ENCODE measurements around the gene HEPACAM. TPM values are rescaled to one million over a fixed set of nuclear protein-coding genes. Genes with fewer than 3 reads are reported as not detected.

HEPACAM gene
- total RNA-seq, 4 donors from 2014 or later: not detected

GRCh38 chr11:124875943-124876817 lies 59.7 kb downstream of the HEPACAM start:
- Histone ChIP-seq H3K4me1 (peaks cover 0 to 4% of the 10 kb centered on the region in 2 donors), H3K27ac (peak overlapping the region; percentile 87 to 89), H3K9me3 (no peaks in the 10 kb centered on the region), H3K4me3 (peak overlapping the region; percentile 57 to 60), H3K27me3 (peaks cover 0 to under 1% of the 10 kb centered on the region in 2 donors), H3K36me3 (no peaks in the 10 kb centered on the region)
- intact Hi-C loops (cut with DNase I; ENCODE audit: low total_unique reads): no loop called here
- peak; percentile 87 to 91 for DNase-seq
- TF ChIP-seq POLR2A (IDR thresholded peaks at IDR 0.05): peak; percentile 28 to 49
- peak; percentile 67 to 81 (median 73) for TF ChIP-seq CTCF (IDR thresholded peaks at IDR 0.05)

GRCh38 chr11:124875401-124875800 lies 60.4 kb downstream of the HEPACAM start:
- intact Hi-C loops (cut with DNase I; ENCODE audit: low total_unique reads): no loop called here
- Histone ChIP-seq H3K4me1 (peaks cover 0 to 4% of the 10 kb centered on the region in 2 donors), H3K27me3 (peaks cover 0 to 4% of the 10 kb centered on the region in 2 donors)

GRCh38 chr11:124874571-124875255 lies 61.1 kb downstream of the HEPACAM start:
- intact Hi-C loops (cut with DNase I; ENCODE audit: low total_unique reads): no loop called here
- DNase-seq: no peak
- peaks cover 0 to 4% of the 10 kb centered on the region in 2 donors for H3K4me1 ChIP-seq
- no peaks in the 10 kb centered on the region for H3K9me3 ChIP-seq
- H3K27me3 ChIP-seq: peaks cover 0 to 8% of the 10 kb centered on the region in 2 donors
- H3K27ac ChIP-seq: no peak overlapping the region
- H3K4me3 ChIP-seq: no peak overlapping the region
- no peak for TF ChIP-seq CTCF (IDR thresholded peaks at IDR 0.05)
- no peak for TF ChIP-seq POLR2A (IDR thresholded peaks at IDR 0.05)
- H3K36me3 ChIP-seq: no peaks in the 10 kb centered on the region

More at GRCh38 chr11:124875401-124875800, 60.4 kb downstream of the HEPACAM start:
- no peaks in the 10 kb centered on the region for H3K36me3 ChIP-seq
- no peak overlapping the region for H3K27ac ChIP-seq
- DNase-seq: no peak
- H3K9me3 ChIP-seq: no peaks in the 10 kb centered on the region
- TF ChIP-seq POLR2A (IDR thresholded peaks at IDR 0.05) (no peak), CTCF (IDR thresholded peaks at IDR 0.05) (no peak)
- peak overlapping the region in 1 of 2 donors; percentile 60 for H3K4me3 ChIP-seq

GRCh38 chr11:124873951-124874350 lies 61.9 kb downstream of the HEPACAM start:
- H3K4me1 ChIP-seq: peaks cover 0 to 4% of the 10 kb centered on the region in 2 donors
- intact Hi-C loops (cut with DNase I; ENCODE audit: low total_unique reads): no loop called here
- H3K27me3 ChIP-seq: peaks cover 1 to 16% of the 10 kb centered on the region in 2 donors
- no peak for DNase-seq
- TF ChIP-seq POLR2A (IDR thresholded peaks at IDR 0.05): no peak
- no peak for TF ChIP-seq CTCF (IDR thresholded peaks at IDR 0.05)
- H3K36me3 ChIP-seq: no peaks in the 10 kb centered on the region
- H3K27ac ChIP-seq: no peak overlapping the region
- no peak overlapping the region for H3K4me3 ChIP-seq
- no peaks in the 10 kb centered on the region for H3K9me3 ChIP-seq

- no peak for DNase-seq
- TF ChIP-seq CTCF (IDR thresholded peaks at IDR 0.05) (no peak), POLR2A (IDR thresholded peaks at IDR 0.05) (no peak)
- no peak overlapping the region for H3K4me3 ChIP-seq
- no peaks in the 10 kb centered on the region for H3K9me3 ChIP-seq
- H3K27ac ChIP-seq: no peak overlapping the region
- no peaks in the 10 kb centered on the region for H3K36me3 ChIP-seq
- intact Hi-C loops (cut with DNase I; ENCODE audit: low total_unique reads): no loop called here
- peaks cover 0 to 5% of the 10 kb centered on the region in 2 donors for H3K4me1 ChIP-seq
- peaks cover 8 to 26% of the 10 kb centered on the region in 2 donors for H3K27me3 ChIP-seq
Observed at GRCh38 chr11:124872741-124873140, 63.1 kb downstream of the HEPACAM start.
